ENCODE measurements around the gene ATL2. TPM values are rescaled to one million over a fixed set of nuclear protein-coding genes. Genes with fewer than 3 reads are reported as not detected.
"Not testable (repeated sequence)": the region's sequence is repeated elsewhere in the genome, so short reads cannot be mapped to it uniquely, and the experiment has no call there.

Gene ATL2
- total and polyA plus RNA-seq, 9 donors: 28.1 to 44.1 (median 31.7) TPM

DNA sequence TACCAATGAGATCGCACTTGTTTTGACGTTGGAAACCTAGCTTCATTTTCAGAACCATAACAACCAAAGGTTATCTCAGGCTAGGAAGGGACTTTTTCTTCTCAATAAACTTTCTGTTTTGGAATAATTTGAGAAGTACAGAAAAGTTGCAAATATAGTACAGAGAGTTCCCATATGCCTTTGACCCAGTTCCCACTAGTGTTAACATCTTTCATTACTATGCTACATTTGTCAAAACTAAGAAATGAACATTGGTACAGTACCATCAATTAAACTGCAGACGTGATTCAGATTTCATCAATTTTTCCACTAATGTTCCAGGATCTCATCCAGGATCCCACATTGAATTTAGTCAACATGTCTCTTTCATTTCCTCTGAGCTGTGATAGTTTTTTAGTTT, 111.6 kb downstream of the ATL2 start:
- DNase-seq: no peak
- Histone ChIP-seq H3K27ac (ENCODE audit: low read length) (no peak overlapping the region), H3K4me3 (ENCODE audit: low read length) (no peak overlapping the region)

DNA sequence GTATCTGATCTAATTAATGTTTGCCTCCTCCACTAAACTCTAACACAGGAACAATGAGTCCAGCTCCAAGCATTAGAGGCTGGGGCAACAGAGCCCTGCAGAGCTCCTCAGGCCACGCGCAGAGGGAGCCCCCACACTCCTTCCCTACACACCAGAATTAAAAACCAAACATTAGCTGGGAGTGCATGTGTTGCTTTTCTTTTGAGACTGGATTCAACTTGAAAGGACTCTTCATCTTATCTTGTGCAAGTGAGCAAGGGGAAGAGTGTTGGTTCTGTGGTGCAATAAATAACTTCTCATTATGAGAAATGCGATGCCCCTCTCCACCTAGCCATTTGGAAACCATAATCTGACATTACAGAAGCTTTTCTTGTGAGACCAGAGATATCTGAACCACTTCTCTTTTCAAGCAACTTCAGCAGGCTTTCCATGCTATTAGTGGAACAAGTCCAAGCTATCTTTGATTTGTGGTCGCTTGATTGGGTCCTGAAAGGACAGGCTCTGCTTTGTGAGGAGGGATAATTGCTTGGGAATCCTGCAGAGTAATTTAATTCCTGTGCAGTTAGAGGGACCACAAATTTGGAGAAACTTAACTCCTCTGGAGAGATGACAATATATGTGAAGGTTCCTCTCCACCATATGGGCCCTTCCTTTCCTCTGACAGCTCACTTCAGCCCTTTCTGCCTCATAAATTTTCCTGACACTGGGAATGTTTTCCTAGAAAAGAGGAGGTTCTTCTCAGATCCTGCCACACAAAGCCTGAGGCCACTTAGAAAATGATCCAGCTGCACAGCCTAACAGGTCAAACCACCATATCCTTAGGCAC, 112.5 kb downstream of the ATL2 start:
- H3K36me3 ChIP-seq (ENCODE audit: control insufficient read depth, insufficient read depth, low read length): no peaks in the 10 kb centered on the region
- no peak for DNase-seq
- no peak overlapping the region for H3K27ac ChIP-seq (ENCODE audit: low read length)
- H3K27me3 ChIP-seq (ENCODE audit: control insufficient read depth, insufficient read depth, low read length): no peaks in the 10 kb centered on the region
- peaks cover 2% of the 10 kb centered on the region for H3K4me1 ChIP-seq (ENCODE audit: control insufficient read depth, insufficient read depth, low read length)
- no peak overlapping the region for H3K4me3 ChIP-seq (ENCODE audit: low read length)
- no peaks in the 10 kb centered on the region for H3K9me3 ChIP-seq (replicated peaks; ENCODE audit: control insufficient read depth, low read depth, low read length)
- WGBS (ENCODE audit: insufficient coverage): no CpG with 5 or more reads among the region's 4 CpGs

More for the DNA sequence above, 111.6 kb downstream of the ATL2 start:
- no peaks in the 10 kb centered on the region for H3K36me3 ChIP-seq (ENCODE audit: control insufficient read depth, insufficient read depth, low read length)
- H3K9me3 ChIP-seq (replicated peaks; ENCODE audit: control insufficient read depth, low read depth, low read length): no peaks in the 10 kb centered on the region
- no CpG with 5 or more reads among the region's 3 CpGs for WGBS (ENCODE audit: insufficient coverage)
- no peaks in the 10 kb centered on the region for H3K27me3 ChIP-seq (ENCODE audit: control insufficient read depth, insufficient read depth, low read length)
- H3K4me1 ChIP-seq (ENCODE audit: control insufficient read depth, insufficient read depth, low read length): peaks cover 2% of the 10 kb centered on the region

DNA sequence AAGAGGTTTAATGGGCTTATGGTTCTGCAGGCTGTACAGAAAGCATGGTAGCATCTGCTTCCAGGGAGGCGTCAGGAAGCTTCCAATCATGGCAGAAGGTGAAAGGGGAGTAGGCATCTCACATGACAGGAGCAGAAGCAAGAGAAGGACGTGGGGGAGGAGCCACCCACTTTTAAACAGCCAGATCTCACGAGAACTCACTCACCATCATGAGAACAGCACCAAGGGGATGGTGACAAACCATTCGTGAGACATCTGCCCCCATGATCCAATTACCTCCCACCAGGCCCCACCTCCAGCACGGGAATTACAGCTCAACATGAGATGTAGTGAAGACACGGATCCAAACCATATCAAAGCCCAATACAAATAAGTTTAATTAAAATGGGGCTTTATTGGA, 113.8 kb downstream of the ATL2 start:
- DNase-seq: no peak
- H3K4me3 ChIP-seq (ENCODE audit: low read length): no peak overlapping the region

DNA sequence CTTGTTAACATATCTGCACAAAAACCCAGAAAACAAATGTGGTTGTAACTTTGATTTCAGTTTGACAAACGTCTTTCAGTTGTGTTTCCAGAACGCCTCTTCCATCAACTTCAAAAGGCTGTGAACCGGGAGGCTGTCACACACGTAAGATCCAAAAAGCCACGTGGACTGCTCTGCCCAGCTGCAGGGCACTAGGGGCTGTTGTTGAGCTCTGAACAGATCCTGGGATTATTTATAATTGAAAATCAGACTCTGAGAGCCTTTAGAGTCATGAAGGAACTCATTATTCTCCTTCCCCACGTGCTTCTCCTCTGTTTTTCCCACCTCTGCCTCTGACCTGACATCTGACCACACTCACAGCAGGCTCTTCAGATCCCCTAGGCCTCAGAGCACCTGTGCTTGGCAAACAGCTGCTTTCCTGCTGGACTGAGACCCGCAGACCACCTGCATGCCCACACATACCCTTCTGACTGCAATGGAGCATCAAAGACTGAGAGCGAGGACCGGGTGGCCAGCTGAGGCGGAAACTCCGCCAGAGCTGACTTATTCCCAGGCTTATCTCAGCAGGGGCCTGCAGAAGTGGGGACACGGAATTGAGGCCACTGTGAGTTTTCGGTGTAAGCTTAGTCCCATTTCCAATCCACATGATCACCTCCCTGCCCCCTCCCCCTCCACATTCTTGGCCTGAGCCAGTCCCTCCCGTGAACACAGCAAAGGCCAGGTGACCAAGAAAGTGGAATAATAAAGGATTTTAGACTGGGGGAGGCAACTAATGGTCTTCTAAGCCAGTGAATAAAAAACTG, 114.8 kb downstream of the ATL2 start:
- no peak for DNase-seq
- H3K9me3 ChIP-seq (replicated peaks; ENCODE audit: control insufficient read depth, low read depth, low read length): no peaks in the 10 kb centered on the region
- no peak overlapping the region for H3K4me3 ChIP-seq (ENCODE audit: low read length)
- no peaks in the 10 kb centered on the region for H3K27me3 ChIP-seq (ENCODE audit: control insufficient read depth, insufficient read depth, low read length)
- 59% methylated on average over 10 of the region's 14 CpGs for WGBS (ENCODE audit: insufficient coverage)
- H3K36me3 ChIP-seq (ENCODE audit: control insufficient read depth, insufficient read depth, low read length): no peaks in the 10 kb centered on the region
- H3K27ac ChIP-seq (ENCODE audit: low read length): no peak overlapping the region
- H3K4me1 ChIP-seq (ENCODE audit: control insufficient read depth, insufficient read depth, low read length): peaks cover 2% of the 10 kb centered on the region

More for the DNA sequence above, 113.8 kb downstream of the ATL2 start:
- Histone ChIP-seq H3K27ac (ENCODE audit: low read length) (no peak overlapping the region), H3K9me3 (replicated peaks; ENCODE audit: control insufficient read depth, low read depth, low read length) (no peaks in the 10 kb centered on the region), H3K36me3 (ENCODE audit: control insufficient read depth, insufficient read depth, low read length) (no peaks in the 10 kb centered on the region), H3K4me1 (ENCODE audit: control insufficient read depth, insufficient read depth, low read length) (peaks cover 2% of the 10 kb centered on the region), H3K27me3 (ENCODE audit: control insufficient read depth, insufficient read depth, low read length) (no peaks in the 10 kb centered on the region)
- 100% methylated on average over 1 of the region's 6 CpGs for WGBS (ENCODE audit: insufficient coverage)

DNA sequence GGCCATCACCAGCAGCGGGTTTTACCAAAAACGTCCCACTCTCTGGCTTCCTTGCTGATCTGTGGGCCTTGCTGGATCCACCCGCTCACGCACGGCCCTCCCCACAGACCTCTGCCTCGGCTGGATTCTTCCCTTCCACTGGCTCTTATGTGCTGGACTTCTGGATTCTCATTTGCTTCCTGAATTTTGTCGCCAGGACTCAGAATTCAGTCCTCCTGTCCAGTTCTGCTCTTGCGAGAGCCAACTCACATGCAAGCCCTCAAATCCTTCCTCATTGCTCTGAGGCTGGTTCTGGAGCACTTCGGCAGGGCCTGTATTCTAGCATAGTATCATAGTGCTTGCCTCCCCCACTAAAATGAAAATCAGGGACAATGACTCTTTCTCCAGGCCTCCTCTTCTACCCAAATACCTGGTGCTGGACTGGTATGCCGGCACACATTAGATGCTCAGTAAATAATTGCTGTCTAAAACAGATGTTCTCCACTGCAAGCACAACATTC, 115.5 kb downstream of the ATL2 start:
- H3K4me3 ChIP-seq (ENCODE audit: low read length): no peak overlapping the region

DNA sequence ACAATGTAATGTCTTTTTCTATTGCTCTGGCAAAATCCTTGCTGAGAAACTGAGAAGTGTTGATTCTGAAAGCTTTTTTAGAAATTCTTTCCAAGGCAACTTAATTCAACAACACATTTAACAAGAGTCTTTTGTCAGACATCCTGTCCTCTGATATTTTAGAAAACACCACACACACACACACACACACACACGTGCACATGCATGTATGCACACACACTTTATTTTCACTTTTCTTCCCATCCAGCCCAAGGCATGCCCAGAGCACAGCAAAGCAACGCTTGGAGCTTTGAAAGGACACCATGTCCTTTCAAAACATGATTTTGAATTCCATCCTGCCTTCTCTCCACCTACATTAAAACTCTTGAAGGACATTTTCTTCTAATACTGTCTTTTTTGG, 116.1 kb downstream of the ATL2 start:
- Histone ChIP-seq H3K27ac (ENCODE audit: low read length) (no peak overlapping the region), H3K9me3 (replicated peaks; ENCODE audit: control insufficient read depth, low read depth, low read length) (no peaks in the 10 kb centered on the region), H3K27me3 (ENCODE audit: control insufficient read depth, insufficient read depth, low read length) (no peaks in the 10 kb centered on the region), H3K4me3 (ENCODE audit: low read length) (no peak overlapping the region), H3K36me3 (ENCODE audit: control insufficient read depth, insufficient read depth, low read length) (no peaks in the 10 kb centered on the region), H3K4me1 (ENCODE audit: control insufficient read depth, insufficient read depth, low read length) (peaks cover 2% of the 10 kb centered on the region)
- no peak for DNase-seq
- 88% methylated on average over 2 of the region's 2 CpGs for WGBS (ENCODE audit: insufficient coverage)

More for the DNA sequence above, 115.5 kb downstream of the ATL2 start:
- no peak for DNase-seq
- no peaks in the 10 kb centered on the region for H3K27me3 ChIP-seq (ENCODE audit: control insufficient read depth, insufficient read depth, low read length)
- H3K36me3 ChIP-seq (ENCODE audit: control insufficient read depth, insufficient read depth, low read length): no peaks in the 10 kb centered on the region
- no peaks in the 10 kb centered on the region for H3K9me3 ChIP-seq (replicated peaks; ENCODE audit: control insufficient read depth, low read depth, low read length)
- H3K4me1 ChIP-seq (ENCODE audit: control insufficient read depth, insufficient read depth, low read length): peaks cover 2% of the 10 kb centered on the region
- no peak overlapping the region for H3K27ac ChIP-seq (ENCODE audit: low read length)
- 77% methylated on average over 9 of the region's 10 CpGs for WGBS (ENCODE audit: insufficient coverage)

DNA sequence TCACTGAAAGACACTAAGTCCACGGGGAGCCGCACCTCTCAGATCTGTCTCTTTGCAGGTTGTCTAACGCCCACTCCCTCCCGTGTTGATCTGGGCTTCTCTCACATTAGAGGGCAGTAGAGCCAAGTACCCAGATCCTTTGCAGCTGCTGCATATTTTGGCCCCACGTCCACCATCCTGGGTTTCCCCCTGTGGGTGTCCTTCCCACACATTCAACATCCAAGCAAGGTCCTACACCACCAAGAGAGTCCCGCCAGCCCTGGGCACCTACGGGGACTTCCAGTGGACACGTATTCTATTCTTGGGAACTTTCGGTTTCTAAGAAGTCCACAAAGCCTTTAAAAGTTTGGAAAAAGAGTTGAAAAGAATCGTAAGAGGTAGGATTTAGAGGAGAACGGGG, 116.6 kb downstream of the ATL2 start:
- Histone ChIP-seq H3K9me3 (replicated peaks; ENCODE audit: control insufficient read depth, low read depth, low read length) (no peaks in the 10 kb centered on the region), H3K27me3 (ENCODE audit: control insufficient read depth, insufficient read depth, low read length) (no peaks in the 10 kb centered on the region), H3K4me1 (ENCODE audit: control insufficient read depth, insufficient read depth, low read length) (peaks cover 2% of the 10 kb centered on the region), H3K36me3 (ENCODE audit: control insufficient read depth, insufficient read depth, low read length) (no peaks in the 10 kb centered on the region), H3K4me3 (ENCODE audit: low read length) (no peak overlapping the region), H3K27ac (ENCODE audit: low read length) (no peak overlapping the region)
- 71% methylated on average over 5 of the region's 11 CpGs for WGBS (ENCODE audit: insufficient coverage)
- no peak for DNase-seq

DNA sequence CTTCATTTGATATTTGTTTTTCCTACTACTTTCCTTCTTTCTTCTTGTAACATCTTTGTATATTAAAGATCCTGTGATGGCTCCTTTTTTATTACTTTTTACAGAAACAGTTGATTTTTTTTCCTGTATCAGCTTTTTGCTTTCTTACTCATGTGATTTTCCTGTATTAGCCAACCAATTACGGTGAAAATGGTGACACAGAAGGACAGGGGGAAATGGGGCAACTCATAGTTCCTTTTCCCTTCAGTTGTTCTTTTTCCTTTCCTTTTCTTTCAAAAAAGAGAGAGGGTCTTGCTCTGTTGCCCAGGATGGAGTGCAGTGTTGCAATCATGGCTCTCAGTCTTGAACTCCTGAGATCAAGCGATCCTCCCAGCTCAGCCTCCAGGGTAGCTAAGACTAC, 117.8 kb downstream of the ATL2 start:
- Histone ChIP-seq H3K27ac (ENCODE audit: low read length) (no peak overlapping the region), H3K27me3 (ENCODE audit: control insufficient read depth, insufficient read depth, low read length) (no peaks in the 10 kb centered on the region), H3K4me3 (ENCODE audit: low read length) (no peak overlapping the region), H3K4me1 (ENCODE audit: control insufficient read depth, insufficient read depth, low read length) (peaks cover 2% of the 10 kb centered on the region), H3K36me3 (ENCODE audit: control insufficient read depth, insufficient read depth, low read length) (no peaks in the 10 kb centered on the region), H3K9me3 (replicated peaks; ENCODE audit: control insufficient read depth, low read depth, low read length) (no peaks in the 10 kb centered on the region)
- no peak for DNase-seq
- WGBS (ENCODE audit: insufficient coverage): no CpG with 5 or more reads among the region's 2 CpGs

DNA sequence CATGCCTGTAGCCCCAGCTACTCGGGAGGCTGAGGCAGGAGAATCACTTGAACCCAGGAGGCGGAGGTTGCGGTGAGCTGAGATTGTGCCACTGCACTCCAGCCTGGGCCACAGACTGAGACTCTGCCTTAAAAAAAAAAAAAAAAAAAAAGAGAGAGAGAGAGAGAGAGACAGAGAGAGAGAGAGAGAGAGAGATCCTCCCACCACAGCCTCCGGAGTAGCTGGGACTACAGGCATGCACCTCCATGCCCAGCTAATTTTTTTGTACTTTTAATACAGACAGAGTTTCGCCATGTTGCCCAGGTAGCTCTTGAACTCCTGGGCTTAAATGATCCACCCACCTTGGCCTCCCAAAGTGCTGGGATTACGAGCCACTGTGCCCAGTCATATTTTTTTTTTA, 119.4 kb downstream of the ATL2 start:
- not testable (repeated sequence) for H3K27ac ChIP-seq (ENCODE audit: low read length); DNase-seq; H3K36me3 ChIP-seq (ENCODE audit: control insufficient read depth, insufficient read depth, low read length); H3K4me1 ChIP-seq (ENCODE audit: control insufficient read depth, insufficient read depth, low read length); H3K9me3 ChIP-seq (replicated peaks; ENCODE audit: control insufficient read depth, low read depth, low read length); H3K27me3 ChIP-seq (ENCODE audit: control insufficient read depth, insufficient read depth, low read length); H3K4me3 ChIP-seq (ENCODE audit: low read length)
- WGBS (ENCODE audit: insufficient coverage): 100% methylated on average over 1 of the region's 6 CpGs

DNA sequence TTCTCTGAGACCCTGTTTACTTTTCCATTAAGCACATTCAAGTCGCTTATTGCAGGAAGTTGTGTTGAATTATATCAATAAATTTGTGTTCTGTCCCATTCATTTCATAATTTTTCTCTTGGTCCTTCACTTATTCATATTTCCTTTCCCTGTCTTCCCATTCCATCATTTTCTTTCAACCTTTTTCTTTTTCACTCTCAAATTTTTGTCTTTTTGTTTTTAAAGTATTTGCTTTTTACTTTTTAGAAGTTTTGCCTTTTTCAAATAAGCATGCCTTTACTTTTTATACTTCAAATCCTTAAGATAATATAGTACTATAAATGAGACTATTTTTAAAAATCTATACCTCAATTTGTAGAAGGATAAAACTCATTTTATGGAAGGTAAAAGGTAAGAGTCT, 120.5 kb downstream of the ATL2 start:
- H3K4me3 ChIP-seq (ENCODE audit: low read length): no peak overlapping the region
- no peaks in the 10 kb centered on the region for H3K27me3 ChIP-seq (ENCODE audit: control insufficient read depth, insufficient read depth, low read length)
- no peak overlapping the region for H3K27ac ChIP-seq (ENCODE audit: low read length)
- no peaks in the 10 kb centered on the region for H3K4me1 ChIP-seq (ENCODE audit: control insufficient read depth, insufficient read depth, low read length)
- H3K36me3 ChIP-seq (ENCODE audit: control insufficient read depth, insufficient read depth, low read length): no peaks in the 10 kb centered on the region
- DNase-seq: no peak
- no peaks in the 10 kb centered on the region for H3K9me3 ChIP-seq (replicated peaks; ENCODE audit: control insufficient read depth, low read depth, low read length)
- no CpG with 5 or more reads among the region's 1 CpG for WGBS (ENCODE audit: insufficient coverage)

Data from muscle of leg (tissue), 11 donors.